ENCODE data around the gene LGALS8. TPM values are rescaled to one million over a fixed set of nuclear protein-coding genes. Genes with fewer than 3 reads are reported as not detected.
"Not testable (repeated sequence)": the region's sequence is repeated elsewhere in the genome, so short reads cannot be mapped to it uniquely, and the experiment has no call there.

LGALS8 gene
- total RNA-seq (2014; rRNA removed; shearing (Covaris generic)), result 13.3 and 15.0 TPM in 2 replicates

DNA sequence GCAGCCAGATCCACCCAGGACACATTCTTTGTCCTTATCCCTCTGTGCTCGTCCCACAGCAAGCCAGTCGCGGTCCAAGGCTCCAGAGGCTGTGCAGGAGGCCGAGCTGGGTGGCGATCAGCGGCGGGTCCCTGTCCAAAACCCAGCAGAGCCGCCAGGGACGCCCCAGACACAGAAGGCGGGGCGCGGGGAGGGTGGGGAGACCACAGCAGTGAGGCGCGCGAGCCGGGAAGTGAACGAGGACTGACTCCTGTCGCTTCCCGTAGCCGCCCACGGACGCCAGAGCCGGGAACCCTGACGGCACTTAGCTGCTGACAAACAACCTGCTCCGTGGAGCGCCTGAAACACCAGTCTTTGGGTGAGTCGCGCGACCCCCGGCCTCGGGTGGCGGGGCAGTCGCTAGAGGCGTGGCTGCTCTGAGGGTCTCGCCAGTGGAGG is at the start of gene LGALS8:
Gene LGALS8 (plus strand): TSS at position 279 of the 438 bp plus-strand sequence. CDS start 2,089 bp downstream, outside the sequence.
- peak; percentile 50 to 51 for DNase-seq
- H3K27me3 ChIP-seq, result no peaks in the 10 kb centered on the region
- no peaks in the 10 kb centered on the region for H3K9me3 ChIP-seq (replicated peaks)
- H3K36me3 ChIP-seq, result no peaks in the 10 kb centered on the region
- H3K4me3 ChIP-seq, result peak within 1 kb of the TSS; percentile 58
- H3K4me1 ChIP-seq, result no peaks in the 10 kb centered on the region
- H3K27ac ChIP-seq, result peak within 1 kb of the TSS; percentile 40

GRCh38 chr1:236476019-236476418 is 47.8 kb upstream of the LGALS8 start:
- H3K27me3 ChIP-seq, result no peaks in the 10 kb centered on the region
- no peaks in the 10 kb centered on the region for H3K36me3 ChIP-seq
- no peak overlapping the region for H3K27ac ChIP-seq
- no peaks in the 10 kb centered on the region for H3K9me3 ChIP-seq (replicated peaks)
- peaks cover 4% of the 10 kb centered on the region; the same call in 1 of the 2 replicates for H3K4me1 ChIP-seq
- no peak for DNase-seq
- H3K4me3 ChIP-seq, result no peak overlapping the region

GRCh38 chr1:236480758-236481436 is 42.9 kb upstream of the LGALS8 start:
- H3K4me1 ChIP-seq, result no peaks in the 10 kb centered on the region
- H3K9me3 ChIP-seq (replicated peaks), result no peaks in the 10 kb centered on the region
- H3K27me3 ChIP-seq, result no peaks in the 10 kb centered on the region
- H3K36me3 ChIP-seq, result no peaks in the 10 kb centered on the region
- no peak overlapping the region for H3K4me3 ChIP-seq
- DNase-seq, result no peak
- no peak overlapping the region for H3K27ac ChIP-seq

GRCh38 chr1:236484310-236484971 is 39.3 kb upstream of the LGALS8 start:
- no peaks in the 10 kb centered on the region for H3K36me3 ChIP-seq
- no peaks in the 10 kb centered on the region for H3K4me1 ChIP-seq
- H3K4me3 ChIP-seq, result no peak overlapping the region
- no peaks in the 10 kb centered on the region for H3K27me3 ChIP-seq
- no peaks in the 10 kb centered on the region for H3K9me3 ChIP-seq (replicated peaks)
- no peak overlapping the region for H3K27ac ChIP-seq
- no peak for DNase-seq

- no peak overlapping the region for H3K4me3 ChIP-seq
- no peaks in the 10 kb centered on the region for H3K9me3 ChIP-seq (replicated peaks)
- H3K36me3 ChIP-seq, result no peaks in the 10 kb centered on the region
- no peak for DNase-seq
- H3K27me3 ChIP-seq, result no peaks in the 10 kb centered on the region
- no peaks in the 10 kb centered on the region for H3K4me1 ChIP-seq
- no peak overlapping the region for H3K27ac ChIP-seq
Measured at GRCh38 chr1:236486356-236487002, 37.3 kb upstream of the LGALS8 start.

GRCh38 chr1:236489161-236489560 is 34.6 kb upstream of the LGALS8 start:
- H3K27me3 ChIP-seq; H3K36me3 ChIP-seq; H3K27ac ChIP-seq; H3K4me3 ChIP-seq; H3K4me1 ChIP-seq; H3K9me3 ChIP-seq (replicated peaks); DNase-seq: not testable (repeated sequence)

- no peak overlapping the region for H3K4me3 ChIP-seq
- no peak overlapping the region for H3K27ac ChIP-seq
- no peaks in the 10 kb centered on the region for H3K27me3 ChIP-seq
- H3K4me1 ChIP-seq, result peaks cover 6% of the 10 kb centered on the region
- DNase-seq, result peak; percentile 19 to 75
- no peaks in the 10 kb centered on the region for H3K36me3 ChIP-seq
- H3K9me3 ChIP-seq (replicated peaks), result no peaks in the 10 kb centered on the region
Measured at GRCh38 chr1:236489710-236490377, 33.9 kb upstream of the LGALS8 start.

GRCh38 chr1:236491469-236492136 is 32.2 kb upstream of the LGALS8 start:
- Histone ChIP-seq H3K9me3 (replicated peaks) (no peaks in the 10 kb centered on the region), H3K36me3 (no peaks in the 10 kb centered on the region), H3K4me1 (peaks cover 9% of the 10 kb centered on the region), H3K27ac (no peak overlapping the region), H3K27me3 (no peaks in the 10 kb centered on the region), H3K4me3 (no peak overlapping the region)
- no peak for DNase-seq

GRCh38 chr1:236492378-236492777 is 31.4 kb upstream of the LGALS8 start:
- Histone ChIP-seq H3K27ac (no peak overlapping the region), H3K4me3 (no peak overlapping the region), H3K36me3 (no peaks in the 10 kb centered on the region), H3K9me3 (replicated peaks) (no peaks in the 10 kb centered on the region), H3K27me3 (no peaks in the 10 kb centered on the region), H3K4me1 (peaks cover 9% of the 10 kb centered on the region)
- no peak for DNase-seq

DNA sequence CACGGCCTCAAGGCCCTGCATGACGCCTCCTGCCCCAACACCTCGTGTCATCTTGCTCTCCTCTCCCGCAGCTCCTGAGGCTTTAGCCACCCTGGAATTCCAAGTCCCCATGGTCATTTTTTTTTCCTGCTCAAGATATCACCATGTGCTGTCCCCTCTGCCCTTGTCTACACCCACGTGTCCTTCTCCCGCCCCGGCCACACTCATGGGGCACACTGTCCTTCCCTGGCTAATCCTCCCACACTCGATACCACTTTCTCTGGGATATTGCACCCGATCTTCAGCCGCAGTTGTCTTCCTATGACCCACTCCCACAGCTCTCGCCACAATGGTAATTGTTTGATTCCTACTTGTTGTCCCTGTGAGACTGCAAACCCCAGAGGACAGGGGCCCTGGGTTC is 29.7 kb upstream of the LGALS8 start:
- H3K4me3 ChIP-seq, result no peak overlapping the region
- no peaks in the 10 kb centered on the region for H3K9me3 ChIP-seq (replicated peaks)
- peaks cover 9% of the 10 kb centered on the region for H3K4me1 ChIP-seq
- no peaks in the 10 kb centered on the region for H3K36me3 ChIP-seq
- no peak overlapping the region for H3K27ac ChIP-seq
- no peak for DNase-seq
- no peaks in the 10 kb centered on the region for H3K27me3 ChIP-seq

DNA sequence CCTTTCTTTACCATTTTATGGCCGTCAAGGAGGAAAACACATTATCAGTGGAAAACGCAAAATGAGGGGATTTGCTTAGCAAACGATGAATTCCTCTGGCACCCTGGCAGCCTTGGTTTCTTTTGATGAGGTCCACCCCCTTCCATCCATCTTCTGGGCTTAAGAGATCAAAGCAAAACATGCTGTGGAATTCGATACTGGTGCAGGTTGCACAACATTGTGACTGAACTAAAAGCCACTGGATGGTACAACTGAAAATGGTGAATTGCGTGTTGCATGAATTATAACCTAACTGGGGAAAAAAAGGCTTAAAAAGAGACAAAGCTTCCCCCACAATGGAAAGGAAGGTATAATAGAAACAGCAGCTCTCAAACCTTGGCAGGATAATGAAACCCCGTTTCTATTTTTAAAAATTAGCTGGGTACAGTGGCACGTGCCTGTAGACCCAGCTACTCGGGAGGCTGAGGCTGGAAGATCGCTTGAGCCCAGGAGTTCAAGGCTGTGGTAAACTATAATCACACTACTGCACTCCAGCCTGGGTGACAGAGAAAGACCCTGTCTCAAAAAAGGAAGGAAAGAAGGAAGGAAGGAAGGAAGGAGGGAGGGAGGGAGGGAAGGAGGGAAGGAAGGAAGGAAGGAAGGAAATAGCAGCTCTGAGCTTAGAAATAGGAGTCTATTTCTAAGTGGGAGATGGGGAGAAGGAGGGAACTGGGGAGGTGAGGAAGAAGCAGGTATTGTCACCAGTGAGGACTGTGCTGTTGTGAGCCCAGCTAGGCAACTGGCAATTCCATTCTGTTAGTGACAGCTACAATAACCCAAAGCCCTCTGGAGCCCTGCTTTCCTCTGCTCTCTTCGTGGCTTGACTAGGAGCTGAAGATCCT is 29.0 kb upstream of the LGALS8 start:
- H3K27ac ChIP-seq, result no peak overlapping the region
- H3K27me3 ChIP-seq, result no peaks in the 10 kb centered on the region
- H3K9me3 ChIP-seq (replicated peaks), result no peaks in the 10 kb centered on the region
- no peak overlapping the region for H3K4me3 ChIP-seq
- H3K4me1 ChIP-seq, result peaks cover 9% of the 10 kb centered on the region
- no peak for DNase-seq
- no peaks in the 10 kb centered on the region for H3K36me3 ChIP-seq

DNA sequence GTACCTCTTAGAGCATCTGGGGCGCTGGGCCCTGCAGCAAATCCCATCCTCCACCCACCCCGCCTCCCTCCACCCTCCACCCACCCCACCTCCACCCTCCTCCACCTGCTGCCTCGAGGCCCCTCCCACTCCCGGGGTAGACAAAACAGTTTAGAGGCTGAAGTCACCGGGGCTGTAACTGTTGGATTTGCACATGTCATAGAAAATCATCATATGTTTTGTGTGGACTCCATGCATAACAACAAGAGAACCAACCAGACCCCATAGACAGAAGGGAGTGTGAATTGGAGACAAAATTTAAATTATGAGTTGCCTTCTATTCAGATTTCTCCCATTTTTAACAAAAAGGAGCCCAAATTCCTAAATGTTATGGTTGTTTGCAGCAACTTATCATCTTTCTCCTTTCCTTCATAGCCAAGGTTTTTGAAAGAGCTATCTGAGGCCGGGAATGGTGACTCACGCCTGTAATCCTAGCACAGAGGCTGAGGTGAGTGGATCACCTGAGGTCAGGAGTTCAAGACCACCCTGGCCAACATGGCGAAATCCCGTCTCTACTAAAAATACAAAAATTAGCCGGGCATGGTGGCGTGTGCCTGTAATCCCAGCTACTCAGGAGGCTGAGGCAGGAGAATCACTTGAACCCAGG is 28.2 kb upstream of the LGALS8 start:
- no peaks in the 10 kb centered on the region for H3K27me3 ChIP-seq
- H3K36me3 ChIP-seq, result no peaks in the 10 kb centered on the region
- no peaks in the 10 kb centered on the region for H3K9me3 ChIP-seq (replicated peaks)
- no peak overlapping the region for H3K27ac ChIP-seq
- H3K4me3 ChIP-seq, result no peak overlapping the region
- peaks cover 9% of the 10 kb centered on the region for H3K4me1 ChIP-seq
- peak; percentile 35 to 46 for DNase-seq

DNA sequence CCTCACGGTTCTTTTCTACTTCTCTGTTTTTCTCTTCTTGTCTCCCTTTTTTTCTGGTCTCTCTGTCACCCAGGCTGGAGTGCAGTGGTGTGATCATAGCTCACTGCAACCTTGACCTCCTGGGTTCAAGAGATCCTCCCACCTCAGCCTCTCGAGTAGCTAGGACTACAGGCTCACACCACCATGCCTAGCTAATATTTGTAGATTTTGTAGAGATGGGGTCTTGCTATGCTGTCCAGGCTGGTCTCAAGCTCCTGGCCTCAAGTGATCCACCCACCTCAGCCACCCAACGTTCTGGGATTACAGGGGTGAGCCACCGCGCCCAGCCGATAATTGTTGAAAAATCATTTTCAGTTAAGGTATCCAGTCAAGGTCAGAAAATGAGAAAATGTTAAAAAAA is 25.9 kb upstream of the LGALS8 start:
- H3K4me3 ChIP-seq, result no peak overlapping the region
- no peak for DNase-seq
- H3K9me3 ChIP-seq (replicated peaks), result no peaks in the 10 kb centered on the region
- no peaks in the 10 kb centered on the region for H3K36me3 ChIP-seq
- H3K4me1 ChIP-seq, result peaks cover 9% of the 10 kb centered on the region
- no peaks in the 10 kb centered on the region for H3K27me3 ChIP-seq
- no peak overlapping the region for H3K27ac ChIP-seq

Measured in SJCRH30 (cell line).